ENCODE results near the gene BTF3.

Gene BTF3

GRCh38 chr5:73523861-73524260, 25.6 kb downstream of the BTF3 start:
- no peak for DNase-seq (ENCODE audit: low read depth in 2 of 2)

GRCh38 chr5:73525606-73526203, 27.5 kb downstream of the BTF3 start:
- DNase-seq (ENCODE audit: low read depth in 2 of 2), result no peak

- no peak for DNase-seq (ENCODE audit: low read depth in 2 of 2)
These were observed 30.0 kb downstream of the BTF3 start for GRCh38 chr5:73528248-73528647.

GRCh38 chr5:73529081-73529480, 30.8 kb downstream of the BTF3 start:
- no peak for DNase-seq (ENCODE audit: low read depth in 2 of 2)

GRCh38 chr5:73531356-73531755, 33.1 kb downstream of the BTF3 start:
- DNase-seq (ENCODE audit: low read depth in 2 of 2), result no peak

- no peak for DNase-seq (ENCODE audit: low read depth in 2 of 2)
These were observed 34.0 kb downstream of the BTF3 start for GRCh38 chr5:73532195-73532594.

GRCh38 chr5:73534011-73534644, 35.9 kb downstream of the BTF3 start:
- no peak for DNase-seq (ENCODE audit: low read depth in 2 of 2)

GRCh38 chr5:73534971-73535370, 36.7 kb downstream of the BTF3 start:
- no peak for DNase-seq (ENCODE audit: low read depth in 2 of 2)

- no peak for DNase-seq (ENCODE audit: low read depth in 2 of 2)
These were observed 41.5 kb downstream of the BTF3 start for GRCh38 chr5:73539730-73540129.

- DNase-seq (ENCODE audit: low read depth in 2 of 2), result no peak
These were observed 42.0 kb downstream of the BTF3 start for GRCh38 chr5:73540192-73540591.

GRCh38 chr5:73542020-73542419, 43.8 kb downstream of the BTF3 start:
- no peak for DNase-seq (ENCODE audit: low read depth in 2 of 2)

GRCh38 chr5:73544429-73545402, 46.5 kb downstream of the BTF3 start:
- no peak for DNase-seq (ENCODE audit: low read depth in 2 of 2)

- no peak for DNase-seq (ENCODE audit: low read depth in 2 of 2)
These were observed 47.1 kb downstream of the BTF3 start for GRCh38 chr5:73545403-73545779.

- DNase-seq (ENCODE audit: low read depth in 2 of 2), result no peak
These were observed 51.8 kb downstream of the BTF3 start for GRCh38 chr5:73550016-73550415.

- DNase-seq (ENCODE audit: low read depth in 2 of 2), result no peak
These were observed 54.4 kb downstream of the BTF3 start for GRCh38 chr5:73552642-73553041.

Data from activated CD4-positive, alpha-beta T cell treated with anti-CD3 and anti-CD28 coated beads for 24 hours (primary cell).